Suprapubic skin (tissue), 4 donors: ENCODE measurements around the gene SLC36A1. TPM values are rescaled to one million over a fixed set of nuclear protein-coding genes. Genes with fewer than 3 reads are reported as not detected.

ENCODE experiments used
- DNase-seq, 2 donors: peaks; one replicate each; pipeline ENCODE4 v3.0.0-alpha.2; 2019; ENCODE audit warnings: low spot score in 2 of 2
- H3K27ac ChIP-seq: fragments of 200-600 bp; sonication (generic); one replicate; pipeline ENCODE4 v1.5.1; 2019
- H3K27me3 ChIP-seq: fragments of 200-600 bp; sonication (generic); one replicate; pipeline ENCODE4 v1.5.1; 2019
- H3K36me3 ChIP-seq: fragments of 200-600 bp; sonication (generic); one replicate; pipeline ENCODE4 v1.5.1; 2019
- H3K4me1 ChIP-seq: fragments of 200-600 bp; sonication (generic); one replicate; pipeline ENCODE4 v1.5.1; 2019
- H3K4me3 ChIP-seq: fragments of 200-600 bp; sonication (generic); one replicate; pipeline ENCODE4 v1.5.1; 2019; ENCODE audit warnings: mild to moderate bottlenecking
- H3K9me3 ChIP-seq: fragments of 200-600 bp; sonication (generic); one replicate; pipeline ENCODE4 v1.5.1; 2019
- CTCF ChIP-seq, 2 donors: fragments of 200-600 bp in 1 of 2; fragments of 450-650 bp in 1 of 2; sonication (generic) in 1 of 2; IDR thresholded peaks; one replicate each; pipeline ENCODE4 v1.5.1; 2016 to 2019; ENCODE audit warnings: antibody characterized with exemption in 2 of 2, mild to moderate bottlenecking in 1 of 2, moderate library complexity in 1 of 2
- EP300 ChIP-seq: sonication (generic); formaldehyde crosslinking; IDR thresholded peaks from one replicate; pipeline ENCODE4 v1.6.1; 2017; ENCODE audit warnings: antibody characterized with exemption
- POLR2A ChIP-seq, 2 donors: fragments of 450-650 bp; IDR thresholded peaks; one replicate each; pipeline ENCODE4 v1.6.1; 2017; ENCODE audit warnings: antibody characterized with exemption in 2 of 2, mild to moderate bottlenecking in 2 of 2, moderate library complexity in 2 of 2
- POLR2AphosphoS5 ChIP-seq, 3 donors: sonication (generic); formaldehyde crosslinking; IDR thresholded peaks; one replicate each; pipeline ENCODE4 v1.6.1; 2017; ENCODE audit warnings: antibody characterized with exemption in 3 of 3
- whole genome bisulfite sequencing: methylation state at CpG from one replicate; pipeline ENCODE4 v1.1.5; 2018; 5-methylcytosine and 5-hydroxymethylcytosine counted together
- total RNA-seq, 4 donors: library from RNA; depleted of rRNA; stranded (reverse); fragments of >200 nt; gene quantifications; one replicate each; pipeline ENCODE4 v1.1.0, GENCODE V29; 2016

Gene SLC36A1
- total RNA-seq, 4 donors from 2014 or later, result 7.2 to 16.5 (median 8.1) TPM

GRCh38 chr5:151448038-151448985 is 909 bp downstream of the SLC36A1 start:
- Histone ChIP-seq H3K36me3 (no peaks in the 10 kb centered on the region), H3K27ac (no peak overlapping the region), H3K9me3 (no peaks in the 10 kb centered on the region), H3K4me3 (peak overlapping the region; percentile 74), H3K4me1 (peaks cover 20% of the 10 kb centered on the region), H3K27me3 (no peaks in the 10 kb centered on the region)
- WGBS, result 12% methylated on average over 18 of the region's 24 CpGs
- peak in 1 of 2 donors; percentile 64 for DNase-seq
- no peak for TF ChIP-seq CTCF (IDR thresholded peaks at IDR 0.05)

GRCh38 chr5:151449297-151449696 is 1.9 kb downstream of the SLC36A1 start:
- Histone ChIP-seq H3K36me3 (no peaks in the 10 kb centered on the region), H3K4me3 (peak overlapping the region; percentile 74), H3K4me1 (peaks cover 20% of the 10 kb centered on the region), H3K27ac (no peak overlapping the region), H3K27me3 (no peaks in the 10 kb centered on the region), H3K9me3 (no peaks in the 10 kb centered on the region)
- 68% methylated on average over 7 of the region's 7 CpGs for WGBS
- TF ChIP-seq POLR2AphosphoS5 (IDR thresholded peaks at IDR 0.05), result no peak
- TF ChIP-seq CTCF (IDR thresholded peaks at IDR 0.05), result no peak
- TF ChIP-seq EP300, result no peak
- TF ChIP-seq POLR2A (IDR thresholded peaks at IDR 0.05), result no peak
- DNase-seq, result no peak

GRCh38 chr5:151449839-151450238 is 2.4 kb downstream of the SLC36A1 start:
- no peaks in the 10 kb centered on the region for H3K9me3 ChIP-seq
- no peak for TF ChIP-seq POLR2AphosphoS5 (IDR thresholded peaks at IDR 0.05)
- TF ChIP-seq POLR2A (IDR thresholded peaks at IDR 0.05), result no peak
- TF ChIP-seq EP300, result no peak
- no peak for TF ChIP-seq CTCF (IDR thresholded peaks at IDR 0.05)
- no peak overlapping the region for H3K4me3 ChIP-seq
- no peak for DNase-seq
- H3K27ac ChIP-seq, result no peak overlapping the region
- WGBS, result 82% methylated on average over 5 of the region's 5 CpGs
- no peaks in the 10 kb centered on the region for H3K27me3 ChIP-seq
- no peaks in the 10 kb centered on the region for H3K36me3 ChIP-seq
- H3K4me1 ChIP-seq, result peaks cover 20% of the 10 kb centered on the region

- 63% methylated on average over 3 of the region's 3 CpGs for WGBS
Observed at GRCh38 chr5:151450605-151451004, 3.2 kb downstream of the SLC36A1 start.

More at GRCh38 chr5:151450605-151451004, 3.2 kb downstream of the SLC36A1 start:
- no peak for TF ChIP-seq POLR2AphosphoS5 (IDR thresholded peaks at IDR 0.05)
- TF ChIP-seq POLR2A (IDR thresholded peaks at IDR 0.05), result no peak
- no peak for TF ChIP-seq EP300
- TF ChIP-seq CTCF (IDR thresholded peaks at IDR 0.05), result no peak
- Histone ChIP-seq H3K4me3 (no peak overlapping the region), H3K36me3 (no peaks in the 10 kb centered on the region), H3K9me3 (no peaks in the 10 kb centered on the region), H3K27ac (no peak overlapping the region), H3K4me1 (peaks cover 20% of the 10 kb centered on the region), H3K27me3 (no peaks in the 10 kb centered on the region)
- no peak for DNase-seq
